ENCODE results near the gene GBP1. TPM values are rescaled to one million over a fixed set of nuclear protein-coding genes. Genes with fewer than 3 reads are reported as not detected.

Gene GBP1
- total RNA-seq, 2 donors from 2014 or later: not detected

- Histone ChIP-seq H3K9me3 (ENCODE audit: control insufficient read depth, low read length) (peaks cover 18% of the 10 kb centered on the region), H3K27ac (ENCODE audit: low read depth, low read length) (no peak overlapping the region), H3K27me3 (ENCODE audit: control insufficient read depth, insufficient read depth, low read length, poor library complexity, severe bottlenecking) (no peaks in the 10 kb centered on the region), H3K4me1 (ENCODE audit: control insufficient read depth, insufficient read depth, low read length) (no peaks in the 10 kb centered on the region), H3K4me3 (ENCODE audit: low read length) (no peak overlapping the region), H3K9ac (ENCODE audit: extremely low read depth, low read length, poor library complexity, severe bottlenecking) (no peak overlapping the region), H3K36me3 (ENCODE audit: control insufficient read depth, insufficient read depth, low read length) (no peaks in the 10 kb centered on the region)
- no peak for DNase-seq
- no peak for TF ChIP-seq CTCF (conservative IDR thresholded peaks at IDR 0.05)
- Mint-ChIP-seq H3K4me3 (no peak overlapping the region), H3K27ac (no peak overlapping the region), H3K9me3 (peaks cover 22% of the 10 kb centered on the region), H3K36me3 (ENCODE audit: low read depth) (no peaks in the 10 kb centered on the region), H3K27me3 (ENCODE audit: insufficient read depth) (no peaks in the 10 kb centered on the region), H3K4me1 (no peaks in the 10 kb centered on the region)
- WGBS, 2 experiments (ENCODE audit: insufficient coverage in 1 of 2, insufficient read length in 1 of 2): 88 to 100% methylated on average over 2 to 5 of the region's 5 CpGs
Observed at GRCh38 chr1:89043940-89044339, 21.1 kb downstream of the GBP1 start.

GRCh38 chr1:89042491-89042890 lies 22.5 kb downstream of the GBP1 start:
- no peak overlapping the region for H3K27ac ChIP-seq (ENCODE audit: low read depth, low read length)
- Mint-ChIP-seq H3K4me1 (no peaks in the 10 kb centered on the region), H3K27me3 (ENCODE audit: insufficient read depth) (no peaks in the 10 kb centered on the region), H3K36me3 (ENCODE audit: low read depth) (no peaks in the 10 kb centered on the region), H3K9me3 (peaks cover 15% of the 10 kb centered on the region), H3K27ac (no peak overlapping the region), H3K4me3 (no peak overlapping the region)
- no peak for DNase-seq
- no peaks in the 10 kb centered on the region for H3K4me1 ChIP-seq (ENCODE audit: control insufficient read depth, insufficient read depth, low read length)
- no peak overlapping the region for H3K4me3 ChIP-seq (ENCODE audit: low read length)
- H3K36me3 ChIP-seq (ENCODE audit: control insufficient read depth, insufficient read depth, low read length): no peaks in the 10 kb centered on the region
- WGBS, 2 experiments (ENCODE audit: insufficient coverage in 1 of 2, insufficient read length in 1 of 2): 91 to 95% methylated on average over 5 to 7 of the region's 7 CpGs
- H3K9ac ChIP-seq (ENCODE audit: extremely low read depth, low read length, poor library complexity, severe bottlenecking): no peak overlapping the region
- TF ChIP-seq CTCF (conservative IDR thresholded peaks at IDR 0.05): no peak
- H3K27me3 ChIP-seq (ENCODE audit: control insufficient read depth, insufficient read depth, low read length, poor library complexity, severe bottlenecking): no peaks in the 10 kb centered on the region
- peaks cover 18% of the 10 kb centered on the region for H3K9me3 ChIP-seq (ENCODE audit: control insufficient read depth, low read length)

GRCh38 chr1:89041721-89042120 lies 23.3 kb downstream of the GBP1 start:
- Histone ChIP-seq H3K27me3 (ENCODE audit: control insufficient read depth, insufficient read depth, low read length, poor library complexity, severe bottlenecking) (no peaks in the 10 kb centered on the region), H3K36me3 (ENCODE audit: control insufficient read depth, insufficient read depth, low read length) (no peaks in the 10 kb centered on the region), H3K9me3 (ENCODE audit: control insufficient read depth, low read length) (peaks cover 18% of the 10 kb centered on the region), H3K27ac (ENCODE audit: low read depth, low read length) (no peak overlapping the region), H3K9ac (ENCODE audit: extremely low read depth, low read length, poor library complexity, severe bottlenecking) (no peak overlapping the region), H3K4me1 (ENCODE audit: control insufficient read depth, insufficient read depth, low read length) (no peaks in the 10 kb centered on the region), H3K4me3 (ENCODE audit: low read length) (no peak overlapping the region)
- no peak for DNase-seq
- Mint-ChIP-seq H3K4me3 (no peak overlapping the region), H3K27me3 (ENCODE audit: insufficient read depth) (no peaks in the 10 kb centered on the region), H3K36me3 (ENCODE audit: low read depth) (no peaks in the 10 kb centered on the region), H3K9me3 (peaks cover 15% of the 10 kb centered on the region), H3K27ac (no peak overlapping the region), H3K4me1 (no peaks in the 10 kb centered on the region)
- 75% methylated on average over 1 of the region's 1 CpG; no CpG with 5 or more reads in 1 of the 2 experiments for WGBS, 2 experiments (ENCODE audit: insufficient coverage in 1 of 2, insufficient read length in 1 of 2)
- no peak for TF ChIP-seq CTCF (conservative IDR thresholded peaks at IDR 0.05)

Measured in endodermal cell (in vitro differentiated cells).